T-helper 9 cell (primary cell): Measurements from ENCODE around the gene SPSB4.

ENCODE experiments used
- DNase-seq: peaks from one replicate; pipeline ENCODE4 v3.0.0-alpha.2; 2020

Gene SPSB4

GRCh38 chr3:141167681-141168080, 116.5 kb downstream of the SPSB4 start:
- DNase-seq, result no peak

DNA sequence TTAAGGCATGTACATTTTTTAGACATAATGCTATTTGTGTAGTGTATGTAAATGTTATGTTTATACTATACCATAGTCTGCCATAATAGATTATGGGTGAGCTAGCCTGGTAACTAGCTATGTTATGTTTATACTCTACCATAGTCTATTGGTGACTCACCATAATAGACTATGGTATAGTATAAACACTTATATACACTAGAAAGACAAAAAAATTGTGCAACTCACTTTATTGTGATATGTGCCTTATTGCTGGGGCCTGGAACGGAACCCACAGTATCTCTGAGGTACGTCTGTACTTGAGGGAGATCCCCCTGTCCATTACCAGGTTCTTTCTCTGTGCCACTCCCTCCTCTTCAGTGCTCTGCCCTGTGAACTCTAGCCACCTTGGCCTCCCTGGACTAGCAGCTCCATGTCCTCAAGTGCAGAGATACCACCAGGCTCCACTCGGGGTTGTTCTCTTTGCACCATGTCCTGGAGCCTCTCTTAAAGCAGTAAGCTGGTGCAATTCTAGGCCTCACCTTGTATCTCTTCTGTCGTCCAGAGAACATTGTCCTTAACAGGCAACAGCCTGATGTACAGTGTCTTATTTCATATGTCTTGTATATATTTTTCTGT, 119.6 kb downstream of the SPSB4 start:
- no peak for DNase-seq

DNA sequence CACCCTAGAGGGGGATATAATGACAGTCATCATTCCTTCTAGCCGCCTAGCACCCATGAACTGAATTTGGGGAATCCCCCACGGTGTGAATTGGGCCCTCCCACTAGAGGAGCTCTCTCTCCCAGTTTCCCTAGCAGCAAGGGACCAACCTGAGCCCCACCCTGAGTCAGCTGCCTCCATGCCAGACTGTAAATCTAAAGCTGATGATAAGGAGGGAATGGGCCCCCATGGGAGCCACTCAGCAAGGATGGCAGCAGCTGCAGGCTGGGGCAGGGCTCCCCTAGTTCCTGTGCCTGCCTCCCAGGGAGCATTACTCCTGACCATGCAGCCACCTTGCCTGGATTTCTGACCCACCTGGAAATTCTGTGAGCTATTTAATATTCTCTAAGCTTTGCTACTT, 123.5 kb downstream of the SPSB4 start:
- no peak for DNase-seq

DNA sequence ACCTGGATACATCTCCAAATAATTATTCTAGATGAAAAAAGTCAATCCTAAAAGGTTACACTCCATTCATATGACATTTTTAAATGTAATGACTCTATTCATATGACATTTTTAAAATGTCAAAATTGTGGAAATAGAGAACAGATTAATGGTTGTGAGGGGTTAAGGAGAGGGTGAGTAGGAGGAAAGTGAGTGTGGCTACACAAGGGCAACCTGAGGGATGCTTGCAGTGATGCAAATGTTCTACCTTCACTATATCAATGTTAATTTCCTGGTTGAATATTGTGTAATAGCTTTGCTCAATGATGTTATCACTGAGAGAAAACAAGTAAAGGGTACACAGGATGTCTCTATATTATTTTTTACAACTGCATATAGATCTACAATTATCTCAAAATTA, 125.6 kb downstream of the SPSB4 start:
- DNase-seq, result no peak

DNA sequence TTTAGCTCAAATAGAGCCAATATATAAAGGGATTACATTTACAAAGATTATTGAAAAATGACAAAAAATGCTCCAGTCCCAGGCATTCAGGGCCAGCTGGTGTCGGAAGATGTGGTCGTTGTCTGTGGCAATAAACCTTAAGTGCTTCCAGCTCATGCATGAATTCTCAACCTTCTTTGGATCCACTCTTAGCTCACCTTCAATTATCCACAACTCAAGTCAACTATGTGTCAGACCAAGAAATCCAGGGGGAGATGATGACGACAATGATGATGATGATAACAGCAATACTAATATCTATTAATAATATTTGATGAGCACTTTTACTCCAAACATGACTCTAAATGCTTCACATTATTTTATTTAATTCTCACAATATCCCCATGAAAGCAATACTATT, 126.9 kb downstream of the SPSB4 start:
- no peak for DNase-seq

- no peak for DNase-seq
Measured at GRCh38 chr3:141178551-141178950, 127.4 kb downstream of the SPSB4 start.

DNA sequence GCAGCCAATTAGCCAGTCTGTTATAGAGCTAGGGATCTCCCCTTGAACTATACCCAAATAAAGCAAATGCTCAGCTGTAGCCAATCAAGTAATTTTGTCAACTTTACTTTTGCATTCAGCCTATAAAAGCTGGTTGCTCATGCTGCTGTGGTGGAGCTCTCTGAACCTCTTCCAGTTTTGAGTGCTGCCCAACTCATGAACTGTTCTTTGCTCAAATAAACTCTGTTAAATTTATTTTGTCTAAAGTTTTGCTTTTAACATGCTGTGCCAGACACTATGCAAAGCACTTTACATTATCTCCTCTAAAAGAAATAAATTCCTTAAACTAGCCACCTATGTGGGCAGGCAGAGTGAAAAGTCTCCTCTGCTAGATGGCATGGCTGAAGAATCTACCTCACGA, 128.8 kb downstream of the SPSB4 start:
- DNase-seq, result no peak

GRCh38 chr3:141181196-141181595, 130.0 kb downstream of the SPSB4 start:
- DNase-seq, result no peak

DNA sequence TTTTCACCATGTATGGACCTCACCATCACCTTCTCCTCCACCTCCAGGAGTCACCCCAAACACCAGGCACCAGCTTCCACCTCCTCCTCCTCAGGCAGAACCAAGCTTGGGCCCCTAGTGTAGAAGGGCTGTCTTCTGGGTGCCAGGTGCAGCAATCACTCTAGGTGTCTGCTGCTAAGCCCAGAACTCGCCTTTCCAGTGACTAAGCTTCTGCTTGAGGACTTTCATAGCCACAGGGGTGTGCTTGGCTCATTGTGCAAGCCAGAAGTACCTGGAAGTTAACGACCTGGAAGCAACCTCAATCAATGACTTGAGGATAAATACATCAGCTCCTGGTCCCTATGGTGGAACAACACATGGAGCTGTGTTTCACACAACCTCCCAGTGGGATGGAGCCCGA, 130.7 kb downstream of the SPSB4 start:
- no peak for DNase-seq

GRCh38 chr3:141183606-141184005, 132.5 kb downstream of the SPSB4 start:
- DNase-seq, result no peak

DNA sequence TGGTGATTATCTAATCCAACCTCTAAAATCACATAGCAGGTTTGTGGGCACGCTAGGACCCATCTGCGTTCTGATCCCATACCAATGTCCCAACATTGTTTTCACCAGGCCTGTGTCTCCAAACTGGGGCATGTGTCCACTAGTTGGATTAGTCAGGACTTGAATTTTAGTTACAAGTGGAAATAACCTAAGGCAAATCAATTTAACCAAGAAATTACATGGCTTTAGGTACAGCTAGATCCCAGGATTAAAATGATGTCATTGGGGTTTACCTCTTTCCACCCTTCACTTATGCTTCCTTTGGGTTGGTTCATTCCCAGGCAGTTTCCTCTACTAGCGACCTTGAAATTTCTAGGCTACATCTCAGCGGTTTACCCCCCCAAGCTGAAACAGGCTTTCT, 133.3 kb downstream of the SPSB4 start:
- DNase-seq, result no peak

GRCh38 chr3:141191097-141191749, 140.1 kb downstream of the SPSB4 start:
- DNase-seq, result no peak

DNA sequence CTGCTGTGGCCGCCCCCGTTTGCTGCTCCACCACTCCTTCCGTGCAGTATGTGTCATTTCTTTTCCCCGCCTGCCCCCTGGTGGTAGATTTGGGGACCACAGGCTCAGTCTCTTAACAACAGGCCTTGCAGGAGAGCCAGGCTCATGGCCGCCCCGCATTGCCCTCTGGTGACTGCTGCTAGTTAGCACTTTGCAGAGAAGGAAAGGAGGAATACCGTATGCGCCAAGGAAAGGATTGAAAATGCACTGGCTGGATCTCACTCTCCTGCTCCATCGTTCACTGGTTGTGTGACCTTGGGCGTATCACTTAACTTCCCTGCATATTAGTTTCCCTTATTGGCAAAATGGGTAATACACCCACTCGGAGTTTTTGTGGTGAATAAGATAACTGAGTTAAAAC, 141.2 kb downstream of the SPSB4 start:
- peak; percentile 99 for DNase-seq

GRCh38 chr3:141193066-141193830, 142.1 kb downstream of the SPSB4 start:
- DNase-seq, result no peak
